ENCODE data around the gene MMP24. TPM values are rescaled to one million over a fixed set of nuclear protein-coding genes. Genes with fewer than 3 reads are reported as not detected.

MMP24 gene
- total RNA-seq, 1 experiment from 2014 or later: not detected

DNA sequence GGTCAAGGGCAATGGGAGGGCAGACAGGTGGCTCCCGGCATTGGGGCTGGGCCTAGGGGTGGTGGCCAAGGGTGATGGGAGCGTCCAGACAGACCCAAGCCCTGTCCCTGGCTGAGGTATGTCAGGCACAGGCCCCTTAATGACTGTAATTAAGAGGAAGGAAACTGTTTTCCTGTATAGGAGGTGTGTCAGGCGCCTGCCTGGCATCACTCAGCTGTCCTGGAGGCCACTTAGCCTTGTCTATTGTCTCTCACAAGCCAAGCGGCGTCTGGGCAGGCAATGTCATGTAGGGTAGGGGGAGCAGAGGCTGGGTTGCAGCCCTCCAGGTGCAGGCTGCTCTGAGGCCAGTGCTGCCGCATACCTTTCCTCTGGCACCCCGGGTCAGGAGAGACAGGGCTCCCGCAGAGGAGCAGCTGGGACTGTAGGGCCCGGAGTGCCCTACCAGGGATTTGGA lies 69.6 kb downstream of the MMP24 start:
- no peaks in the 10 kb centered on the region for H3K36me3 Mint-ChIP-seq (ENCODE audit: insufficient read depth, unreplicated experiment)
- intact Hi-C loops (cut with micrococcal nuclease): no loop called here

GRCh38 chr20:35297155-35297554 lies 70.7 kb downstream of the MMP24 start:
- H3K27ac Mint-ChIP-seq (ENCODE audit: low read depth, unreplicated experiment): no peak overlapping the region
- H3K9me3 Mint-ChIP-seq (ENCODE audit: unreplicated experiment): no peaks in the 10 kb centered on the region
- H3K36me3 Mint-ChIP-seq (ENCODE audit: insufficient read depth, unreplicated experiment): no peaks in the 10 kb centered on the region
- CTCF ChIA-PET: interaction anchor here (0.6 to 1.3 kb wide), 5 partner anchors 10 to 142 kb away, joined by 3 read pairs; no protein-coding TSS in a partner anchor
- POLR2A ChIA-PET: interaction anchor here (0.6 to 4.4 kb wide), 4 partner anchors 10 to 150 kb away, joined by 3 to 32 read pairs (median 4); partner anchors contain the start of gene EIF6
- DNase-seq (ENCODE audit: unreplicated experiment): no peak
- H3K27me3 Mint-ChIP-seq (ENCODE audit: insufficient read depth, unreplicated experiment): no peaks in the 10 kb centered on the region
- intact Hi-C loops (cut with micrococcal nuclease): no loop called here
- BruUV-seq (replicated peaks): no TSS peak
- TF ChIP-seq, protein P1, sequence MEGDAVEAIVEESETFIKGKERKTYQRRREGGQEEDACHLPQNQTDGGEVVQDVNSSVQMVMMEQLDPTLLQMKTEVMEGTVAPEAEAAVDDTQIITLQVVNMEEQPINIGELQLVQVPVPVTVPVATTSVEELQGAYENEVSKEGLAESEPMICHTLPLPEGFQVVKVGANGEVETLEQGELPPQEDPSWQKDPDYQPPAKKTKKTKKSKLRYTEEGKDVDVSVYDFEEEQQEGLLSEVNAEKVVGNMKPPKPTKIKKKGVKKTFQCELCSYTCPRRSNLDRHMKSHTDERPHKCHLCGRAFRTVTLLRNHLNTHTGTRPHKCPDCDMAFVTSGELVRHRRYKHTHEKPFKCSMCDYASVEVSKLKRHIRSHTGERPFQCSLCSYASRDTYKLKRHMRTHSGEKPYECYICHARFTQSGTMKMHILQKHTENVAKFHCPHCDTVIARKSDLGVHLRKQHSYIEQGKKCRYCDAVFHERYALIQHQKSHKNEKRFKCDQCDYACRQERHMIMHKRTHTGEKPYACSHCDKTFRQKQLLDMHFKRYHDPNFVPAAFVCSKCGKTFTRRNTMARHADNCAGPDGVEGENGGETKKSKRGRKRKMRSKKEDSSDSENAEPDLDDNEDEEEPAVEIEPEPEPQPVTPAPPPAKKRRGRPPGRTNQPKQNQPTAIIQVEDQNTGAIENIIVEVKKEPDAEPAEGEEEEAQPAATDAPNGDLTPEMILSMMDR (IDR thresholded peaks at IDR 0.05; ENCODE audit: unreplicated experiment): no peak
- no peak overlapping the region for H3K4me3 Mint-ChIP-seq (ENCODE audit: unreplicated experiment)
- H3K4me1 Mint-ChIP-seq (ENCODE audit: insufficient read depth, unreplicated experiment): peaks cover 13% of the 10 kb centered on the region

More for the DNA sequence above, 69.6 kb downstream of the MMP24 start:
- POLR2A ChIA-PET: interaction anchor here (0.6 to 4.4 kb wide), 3 partner anchors 9 to 151 kb away, joined by 3 to 32 read pairs (median 4); partner anchors contain the start of gene EIF6
- no peak overlapping the region for H3K27ac Mint-ChIP-seq (ENCODE audit: low read depth, unreplicated experiment)
- H3K27me3 Mint-ChIP-seq (ENCODE audit: insufficient read depth, unreplicated experiment): no peaks in the 10 kb centered on the region
- DNase-seq (ENCODE audit: unreplicated experiment): no peak
- CTCF ChIA-PET: interaction anchor here (0.5 to 1.0 kb wide), 2 partner anchors 34 to 152 kb away, joined by 3 to 4 read pairs; no protein-coding TSS in a partner anchor
- TF ChIP-seq, protein P1 (IDR thresholded peaks at IDR 0.05; ENCODE audit: unreplicated experiment): no peak
- peaks cover 6% of the 10 kb centered on the region for H3K4me1 Mint-ChIP-seq (ENCODE audit: insufficient read depth, unreplicated experiment)
- no peak overlapping the region for H3K4me3 Mint-ChIP-seq (ENCODE audit: unreplicated experiment)
- H3K9me3 Mint-ChIP-seq (ENCODE audit: unreplicated experiment): no peaks in the 10 kb centered on the region
- BruUV-seq (replicated peaks): no TSS peak

DNA sequence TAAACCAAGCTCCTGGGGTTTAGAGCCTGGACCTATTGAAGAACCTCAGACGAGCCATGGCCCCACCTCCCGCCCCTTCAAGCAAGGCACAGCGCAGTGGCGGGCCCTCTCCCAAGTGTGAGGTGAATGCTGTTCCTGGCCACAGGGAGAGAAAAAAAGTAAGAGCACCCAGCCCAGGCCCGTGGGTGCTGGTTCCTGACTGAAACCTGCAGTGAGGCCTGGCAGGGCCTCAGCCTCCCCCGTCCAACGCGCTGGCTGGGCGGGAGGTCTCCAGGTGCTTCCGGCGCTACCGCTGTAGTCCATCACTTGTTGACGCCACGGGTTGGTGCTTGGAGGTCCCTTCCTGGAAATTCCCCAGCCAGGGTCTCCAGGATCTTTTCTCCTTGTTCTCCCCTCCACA lies 71.2 kb downstream of the MMP24 start:
- DNase-seq (ENCODE audit: unreplicated experiment): no peak
- TF ChIP-seq, protein P1 (IDR thresholded peaks at IDR 0.05; ENCODE audit: unreplicated experiment): no peak
- ChIA-PET POLR2A (interaction anchor here (0.6 to 13.4 kb wide), 5 partner anchors 9 to 145 kb away, joined by 3 to 253 read pairs (median 5); partner anchors contain the start of genes EIF6 and GDF5), CTCF (interaction anchor here (0.6 to 16.2 kb wide), 7 partner anchors 9 to 464 kb away, joined by 3 to 374 read pairs (median 3); partner anchors contain the start of gene GDF5)
- no peak overlapping the region for H3K4me3 Mint-ChIP-seq (ENCODE audit: unreplicated experiment)
- H3K9me3 Mint-ChIP-seq (ENCODE audit: unreplicated experiment): no peaks in the 10 kb centered on the region
- no peaks in the 10 kb centered on the region for H3K36me3 Mint-ChIP-seq (ENCODE audit: insufficient read depth, unreplicated experiment)
- H3K27me3 Mint-ChIP-seq (ENCODE audit: insufficient read depth, unreplicated experiment): no peaks in the 10 kb centered on the region
- H3K27ac Mint-ChIP-seq (ENCODE audit: low read depth, unreplicated experiment): no peak overlapping the region
- no TSS peak for BruUV-seq (replicated peaks)
- H3K4me1 Mint-ChIP-seq (ENCODE audit: insufficient read depth, unreplicated experiment): peaks cover 16% of the 10 kb centered on the region
- intact Hi-C loops (cut with micrococcal nuclease): no loop called here

DNA sequence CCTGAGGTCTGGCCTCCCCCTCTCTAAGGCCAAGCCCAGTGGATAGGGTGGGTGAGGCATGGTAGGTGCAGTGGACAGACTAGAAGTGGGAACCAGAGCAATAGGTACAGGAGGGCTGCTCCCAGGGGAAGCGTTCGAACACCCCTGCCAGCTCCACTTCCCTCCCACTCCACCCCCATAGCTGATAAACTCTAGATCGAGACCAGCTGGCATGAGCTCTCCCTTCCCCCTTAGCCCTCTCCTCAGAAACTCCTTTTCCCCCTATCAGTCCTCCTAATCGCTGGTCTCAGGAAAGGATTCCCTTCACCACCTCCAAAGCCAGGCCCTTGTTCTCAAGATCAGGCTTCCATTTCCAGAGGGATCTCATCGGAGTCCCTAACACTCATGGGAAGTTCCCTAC lies 71.8 kb downstream of the MMP24 start:
- TF ChIP-seq, protein P1 (IDR thresholded peaks at IDR 0.05; ENCODE audit: unreplicated experiment): no peak
- no peak overlapping the region for H3K4me3 Mint-ChIP-seq (ENCODE audit: unreplicated experiment)
- H3K36me3 Mint-ChIP-seq (ENCODE audit: insufficient read depth, unreplicated experiment): no peaks in the 10 kb centered on the region
- POLR2A ChIA-PET: interaction anchor here (0.8 to 13.4 kb wide), 6 partner anchors 8 to 144 kb away, joined by 3 to 253 read pairs (median 8); partner anchors contain the start of genes EIF6, GDF5 and MMP24OS
- CTCF ChIA-PET: interaction anchor here (1.3 to 16.2 kb wide), 3 partner anchors 24 to 144 kb away, joined by 3 to 374 read pairs (median 5); partner anchors contain the start of gene GDF5
- no peaks in the 10 kb centered on the region for H3K27me3 Mint-ChIP-seq (ENCODE audit: insufficient read depth, unreplicated experiment)
- no TSS peak for BruUV-seq (replicated peaks)
- H3K27ac Mint-ChIP-seq (ENCODE audit: low read depth, unreplicated experiment): no peak overlapping the region
- no peaks in the 10 kb centered on the region for H3K9me3 Mint-ChIP-seq (ENCODE audit: unreplicated experiment)
- DNase-seq (ENCODE audit: unreplicated experiment): no peak
- peaks cover 18% of the 10 kb centered on the region for H3K4me1 Mint-ChIP-seq (ENCODE audit: insufficient read depth, unreplicated experiment)
- intact Hi-C loops (cut with micrococcal nuclease): no loop called here
